GM12891 (cell line): ENCODE results near the gene F8.

Source experiments
- POLR2A ChIP-seq: IDR thresholded peaks from 2 replicates; pipeline ENCODE4 v1.6.1; 2011; ENCODE audit warnings: low read depth, low read length, control low read depth
- POLR2AphosphoS5 ChIP-seq: IDR thresholded peaks from 2 replicates; pipeline ENCODE4 v1.6.1; 2011; ENCODE audit warnings: low read depth, low read length, control low read depth
- POU2F2 ChIP-seq: IDR thresholded peaks from 2 replicates; pipeline ENCODE4 v1.6.1; 2011; ENCODE audit warnings: low read depth, mild to moderate bottlenecking, control low read depth, low read length, moderate library complexity
- SPI1 ChIP-seq: IDR thresholded peaks from 2 replicates; pipeline ENCODE4 v1.6.1; 2011; ENCODE audit warnings: low read depth, low read length, control low read depth
- TAF1 ChIP-seq: IDR thresholded peaks from 2 replicates; pipeline ENCODE4 v1.6.1; 2011; ENCODE audit warnings: low read depth, low read length, control low read depth

- TF ChIP-seq POLR2A (no peak), POU2F2 (no peak), TAF1 (no peak), POLR2AphosphoS5 (no peak), SPI1 (no peak)
These were observed 60.6 kb downstream of the F8 start for GRCh38 chrX:154961947-154962346.
